OCI-LY3 (cell line): ENCODE data around the gene PTPRM.

Experiments used
- H2AFZ ChIP-seq: fragments of 200-600, 300-600 bp; shearing (Covaris generic); 2 replicates; pipeline ENCODE4 v1.6.0; 2014; ENCODE audit warnings: antibody characterized with exemption, low read depth, low read length
- H3K27ac ChIP-seq: fragments of 200-600, 300-600 bp; sonication (generic); 2 replicates; pipeline ENCODE4 v1.5.1; 2014; ENCODE audit warnings: mild to moderate bottlenecking, low read length, moderate library complexity, mixed read lengths
- H3K27me3 ChIP-seq: fragments of 200-600, 300-600 bp; sonication (generic); 2 replicates; pipeline ENCODE4 v1.6.1; 2014; ENCODE audit warnings: low read depth, low read length, mixed read lengths
- H3K36me3 ChIP-seq: fragments of 200-600, 300-600 bp; sonication (generic); replicated peaks from 2 replicates; pipeline ENCODE3; 2014; ENCODE audit warnings: low read depth, low read length, mixed read lengths
- H3K4me1 ChIP-seq: fragments of 300-600, 200-600 bp; sonication (generic); 2 replicates; pipeline ENCODE4 v1.6.1; 2014; ENCODE audit warnings: low read length, mixed read lengths
- H3K4me2 ChIP-seq: fragments of 200-600, 300-600 bp; sonication (generic); 2 replicates; pipeline ENCODE4 v1.6.1; 2014; ENCODE audit warnings: low read length, mixed read lengths
- H3K4me3 ChIP-seq: fragments of 300-600, 200-600 bp; sonication (generic); 2 replicates; pipeline ENCODE4 v1.5.1; 2014; ENCODE audit warnings: antibody characterized with exemption, mild to moderate bottlenecking, low read length, moderate library complexity
- H3K79me2 ChIP-seq: fragments of 300-600, 200-600 bp; shearing (Covaris generic); 2 replicates; pipeline ENCODE4 v1.6.1; 2014; ENCODE audit warnings: mild to moderate bottlenecking, low read length, mixed read lengths
- H3K9ac ChIP-seq: fragments of 300-600, 200-600 bp; shearing (Covaris generic); 2 replicates; pipeline ENCODE4 v1.6.0; 2014; ENCODE audit warnings: mild to moderate bottlenecking, low read length, moderate library complexity
- H3K9me3 ChIP-seq: fragments of 200-600, 300-600 bp; shearing (Covaris generic); 2 replicates; pipeline ENCODE4 v1.6.1; 2014; ENCODE audit warnings: low read length, mixed read lengths; ENCODE audit not compliant: insufficient read depth
- H4K20me1 ChIP-seq: fragments of 200-600, 300-600 bp; sonication (generic); 2 replicates; pipeline ENCODE4 v1.6.1; 2016; ENCODE audit warnings: low read length, mixed read lengths; ENCODE audit not compliant: insufficient read depth
- CTCF ChIP-seq: fragments of 200-600, 300-600 bp; sonication (generic); IDR thresholded peaks from 2 replicates; pipeline ENCODE4 v1.5.1; 2014; ENCODE audit warnings: antibody characterized with exemption, low read length, low read depth
- EZH2phosphoT487 ChIP-seq: fragments of 200-600 bp; shearing (Covaris generic); IDR thresholded peaks from 2 replicates; pipeline ENCODE4 v1.6.1; 2018; ENCODE audit warnings: antibody characterized with exemption, mixed run types, low read depth

The PTPRM gene

GRCh38 chr18:8276406-8276805 lies 709.3 kb downstream of the PTPRM start:
- no peak overlapping the region for H3K9ac ChIP-seq
- no peak overlapping the region for H2AFZ ChIP-seq
- H3K79me2 ChIP-seq, result no peaks in the 10 kb centered on the region
- peaks cover 3% of the 10 kb centered on the region; the same call in 1 of the 2 replicates for H3K27me3 ChIP-seq
- H3K27ac ChIP-seq, result no peak overlapping the region
- H4K20me1 ChIP-seq, result no peaks in the 10 kb centered on the region
- TF ChIP-seq CTCF (no peak), EZH2phosphoT487 (no peak)
- H3K4me2 ChIP-seq, result no peak overlapping the region
- no peaks in the 10 kb centered on the region for H3K9me3 ChIP-seq
- no peak overlapping the region for H3K4me3 ChIP-seq
- no peaks in the 10 kb centered on the region for H3K36me3 ChIP-seq
- no peaks in the 10 kb centered on the region for H3K4me1 ChIP-seq

- H3K27me3 ChIP-seq, result peaks cover 3% of the 10 kb centered on the region; the same call in 1 of the 2 replicates
- H3K79me2 ChIP-seq, result no peaks in the 10 kb centered on the region
- H3K4me1 ChIP-seq, result no peaks in the 10 kb centered on the region
- no peak overlapping the region for H3K4me3 ChIP-seq
- TF ChIP-seq CTCF (no peak), EZH2phosphoT487 (no peak)
- H4K20me1 ChIP-seq, result no peaks in the 10 kb centered on the region
- no peak overlapping the region for H2AFZ ChIP-seq
- no peaks in the 10 kb centered on the region for H3K9me3 ChIP-seq
- no peaks in the 10 kb centered on the region for H3K36me3 ChIP-seq
- H3K27ac ChIP-seq, result no peak overlapping the region
- no peak overlapping the region for H3K9ac ChIP-seq
- no peak overlapping the region for H3K4me2 ChIP-seq
Measured at GRCh38 chr18:8277270-8277669, 710.2 kb downstream of the PTPRM start.

- H3K79me2 ChIP-seq, result no peaks in the 10 kb centered on the region
- H3K9me3 ChIP-seq, result no peaks in the 10 kb centered on the region
- H3K4me2 ChIP-seq, result no peak overlapping the region
- no peak overlapping the region for H2AFZ ChIP-seq
- H3K4me1 ChIP-seq, result no peaks in the 10 kb centered on the region
- no peak overlapping the region for H3K27ac ChIP-seq
- no peak overlapping the region for H3K9ac ChIP-seq
- H3K36me3 ChIP-seq, result no peaks in the 10 kb centered on the region
- H4K20me1 ChIP-seq, result no peaks in the 10 kb centered on the region
- H3K27me3 ChIP-seq, result peaks cover 3% of the 10 kb centered on the region; the same call in 1 of the 2 replicates
- TF ChIP-seq EZH2phosphoT487, result no peak
- TF ChIP-seq CTCF, result no peak
- no peak overlapping the region for H3K4me3 ChIP-seq
Measured at GRCh38 chr18:8279346-8279745, 712.2 kb downstream of the PTPRM start.

- Histone ChIP-seq H3K36me3 (no peaks in the 10 kb centered on the region), H4K20me1 (no peaks in the 10 kb centered on the region), H2AFZ (no peak overlapping the region), H3K79me2 (no peaks in the 10 kb centered on the region), H3K27me3 (peaks cover 3% of the 10 kb centered on the region; the same call in 1 of the 2 replicates), H3K9ac (no peak overlapping the region), H3K27ac (no peak overlapping the region), H3K9me3 (no peaks in the 10 kb centered on the region), H3K4me3 (no peak overlapping the region), H3K4me1 (no peaks in the 10 kb centered on the region), H3K4me2 (no peak overlapping the region)
- TF ChIP-seq CTCF, result no peak
- no peak for TF ChIP-seq EZH2phosphoT487
Measured at GRCh38 chr18:8279781-8280330, 712.7 kb downstream of the PTPRM start.
